Mononuclear cell (primary cell): Measurements from ENCODE around the gene OPTN. TPM values are rescaled to one million over a fixed set of nuclear protein-coding genes. Genes with fewer than 3 reads are reported as not detected.
"Not testable (repeated sequence)": the region's sequence is repeated elsewhere in the genome, so short reads cannot be mapped to it uniquely, and the experiment has no call there.

Experiments used
- H3K27me3 ChIP-seq: 2 replicates; pipeline ENCODE4 v1.6.0; 2011; ENCODE audit warnings: low read length, control low read depth; ENCODE audit not compliant: insufficient read depth
- H3K4me1 ChIP-seq: 2 replicates; pipeline ENCODE4 v1.5.1; 2011; ENCODE audit warnings: mild to moderate bottlenecking, low read length, control low read depth; ENCODE audit not compliant: insufficient read depth
- H3K4me3 ChIP-seq: 2 replicates; pipeline ENCODE4 v1.5.1; 2011; ENCODE audit warnings: mild to moderate bottlenecking, low read length, moderate library complexity
- H3K9me3 ChIP-seq: 2 replicates; pipeline ENCODE4 v1.5.1; 2011; ENCODE audit warnings: low read depth, mild to moderate bottlenecking, control low read depth, low read length
- total RNA-seq: library from RNA; depleted of rRNA; stranded (reverse); fragments of >200 nt; gene quantifications from one replicate; pipeline ENCODE4 v1.2.3, GENCODE V29; 2012

Gene OPTN
- total RNA-seq, 1 donor, result 36.8 TPM

GRCh38 chr10:13139150-13139549 is 39.2 kb downstream of the OPTN start:
- Histone ChIP-seq H3K9me3 (no peaks in the 10 kb centered on the region), H3K4me3 (no peak overlapping the region), H3K27me3 (no peaks in the 10 kb centered on the region), H3K4me1 (no peaks in the 10 kb centered on the region)

GRCh38 chr10:13139676-13140075 is 39.7 kb downstream of the OPTN start:
- Histone ChIP-seq H3K4me3 (no peak overlapping the region), H3K9me3 (no peaks in the 10 kb centered on the region), H3K4me1 (no peaks in the 10 kb centered on the region), H3K27me3 (no peaks in the 10 kb centered on the region)

- Histone ChIP-seq H3K4me1 (no peaks in the 10 kb centered on the region), H3K4me3 (no peak overlapping the region), H3K27me3 (no peaks in the 10 kb centered on the region), H3K9me3 (no peaks in the 10 kb centered on the region)
Measured at GRCh38 chr10:13140627-13141190, 40.7 kb downstream of the OPTN start.

- Histone ChIP-seq H3K9me3 (no peaks in the 10 kb centered on the region), H3K27me3 (no peaks in the 10 kb centered on the region), H3K4me3 (no peak overlapping the region), H3K4me1 (no peaks in the 10 kb centered on the region)
Measured at GRCh38 chr10:13143766-13144165, 43.8 kb downstream of the OPTN start.

GRCh38 chr10:13144814-13145213 is 44.9 kb downstream of the OPTN start:
- Histone ChIP-seq H3K9me3 (no peaks in the 10 kb centered on the region), H3K27me3 (no peaks in the 10 kb centered on the region), H3K4me3 (no peak overlapping the region), H3K4me1 (no peaks in the 10 kb centered on the region)

GRCh38 chr10:13146379-13146778 is 46.4 kb downstream of the OPTN start:
- Histone ChIP-seq H3K4me1 (no peaks in the 10 kb centered on the region), H3K27me3 (no peaks in the 10 kb centered on the region), H3K9me3 (no peaks in the 10 kb centered on the region), H3K4me3 (no peak overlapping the region)

- H3K4me3 ChIP-seq, result no peak overlapping the region
- no peaks in the 10 kb centered on the region for H3K27me3 ChIP-seq
- H3K9me3 ChIP-seq, result no peaks in the 10 kb centered on the region
- no peaks in the 10 kb centered on the region for H3K4me1 ChIP-seq
Measured at GRCh38 chr10:13147161-13147560, 47.2 kb downstream of the OPTN start.

GRCh38 chr10:13152296-13152695 is 52.3 kb downstream of the OPTN start:
- H3K4me1 ChIP-seq, result no peaks in the 10 kb centered on the region
- H3K27me3 ChIP-seq, result no peaks in the 10 kb centered on the region
- H3K9me3 ChIP-seq, result no peaks in the 10 kb centered on the region
- H3K4me3 ChIP-seq, result no peak overlapping the region

- H3K4me3 ChIP-seq, H3K4me1 ChIP-seq, H3K9me3 ChIP-seq, H3K27me3 ChIP-seq: not testable (repeated sequence)
Measured at GRCh38 chr10:13155860-13156259, 55.9 kb downstream of the OPTN start.

GRCh38 chr10:13158401-13158800 is 58.4 kb downstream of the OPTN start:
- Histone ChIP-seq H3K4me3 (peak overlapping the region; percentile 34), H3K27me3 (no peaks in the 10 kb centered on the region), H3K4me1 (peaks cover 15% of the 10 kb centered on the region), H3K9me3 (no peaks in the 10 kb centered on the region)

- Histone ChIP-seq H3K4me3 (peak within 1 kb of the TSS; percentile 40), H3K27me3 (no peaks in the 10 kb centered on the region), H3K9me3 (no peaks in the 10 kb centered on the region), H3K4me1 (peaks cover 15% of the 10 kb centered on the region)
Measured at GRCh38 chr10:13160934-13161856, 61.2 kb downstream of the OPTN start, which contains the start of gene MCM10. Gene MCM10, plus strand, starts transcription at chr10:13161558. Its CDS starts 2,645 bp downstream, at chr10:13164203.

GRCh38 chr10:13161857-13162271 is 61.9 kb downstream of the OPTN start:
- Histone ChIP-seq H3K4me3 (peak overlapping the region; percentile 40), H3K4me1 (peaks cover 15% of the 10 kb centered on the region), H3K27me3 (no peaks in the 10 kb centered on the region), H3K9me3 (no peaks in the 10 kb centered on the region)

GRCh38 chr10:13163859-13164258 is 63.9 kb downstream of the OPTN start:
- Histone ChIP-seq H3K4me1 (peaks cover 15% of the 10 kb centered on the region), H3K9me3 (no peaks in the 10 kb centered on the region), H3K27me3 (no peaks in the 10 kb centered on the region), H3K4me3 (no peak overlapping the region)

GRCh38 chr10:13165177-13165576 is 65.2 kb downstream of the OPTN start:
- H3K9me3 ChIP-seq, result no peaks in the 10 kb centered on the region
- no peak overlapping the region for H3K4me3 ChIP-seq
- peaks cover 15% of the 10 kb centered on the region for H3K4me1 ChIP-seq
- no peaks in the 10 kb centered on the region for H3K27me3 ChIP-seq

- no peaks in the 10 kb centered on the region for H3K27me3 ChIP-seq
Measured at GRCh38 chr10:13167568-13167967, 67.6 kb downstream of the OPTN start.

More at GRCh38 chr10:13167568-13167967, 67.6 kb downstream of the OPTN start:
- H3K4me3 ChIP-seq, result no peak overlapping the region
- no peaks in the 10 kb centered on the region for H3K9me3 ChIP-seq
- no peaks in the 10 kb centered on the region for H3K4me1 ChIP-seq
